ENCODE measurements around the gene ACR.
A peak's percentile ranks its signal among the peaks of the same experiment; 100 is the strongest.

The ACR gene

DNA sequence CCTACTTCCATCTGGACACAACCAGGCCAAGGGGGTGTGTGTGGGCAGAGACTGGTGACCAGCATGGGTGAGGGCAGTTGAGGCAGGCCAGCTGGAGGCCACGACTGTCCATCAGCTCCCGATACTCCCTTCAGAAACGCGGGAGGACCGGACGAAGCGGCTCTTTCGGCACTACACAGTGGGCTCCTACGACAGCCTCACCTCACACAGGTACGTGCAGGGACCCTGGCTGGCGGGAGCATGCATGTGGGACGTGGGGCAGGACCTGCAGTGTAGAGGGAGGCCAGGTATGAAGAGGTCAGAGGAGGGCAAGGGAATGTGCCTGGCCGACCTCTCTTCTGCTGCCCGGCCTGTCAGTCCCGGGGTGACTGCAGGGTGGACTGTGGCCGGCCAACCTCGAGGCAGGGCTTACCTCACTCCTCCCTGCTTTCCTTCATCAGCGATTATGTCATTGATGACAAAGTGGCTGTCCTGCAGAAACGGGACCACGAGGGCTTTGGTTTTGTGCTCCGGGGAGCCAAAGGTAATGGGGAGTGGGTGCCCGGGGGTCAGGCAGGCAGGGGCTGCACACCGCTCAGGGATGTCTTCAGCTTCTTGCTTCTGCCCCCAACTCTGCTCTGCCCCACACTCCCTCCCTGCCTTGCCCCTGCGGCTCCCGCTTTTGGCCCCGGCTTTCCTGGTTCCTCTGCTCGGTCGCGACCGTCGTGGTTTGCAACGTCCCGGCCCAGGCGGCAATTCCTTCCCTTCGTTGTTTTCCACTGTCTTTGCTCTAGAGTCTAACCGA is 34.1 kb upstream of the ACR start:
- no peak for DNase-seq (ENCODE audit: low read depth)
- TF ChIP-seq, protein P1, sequence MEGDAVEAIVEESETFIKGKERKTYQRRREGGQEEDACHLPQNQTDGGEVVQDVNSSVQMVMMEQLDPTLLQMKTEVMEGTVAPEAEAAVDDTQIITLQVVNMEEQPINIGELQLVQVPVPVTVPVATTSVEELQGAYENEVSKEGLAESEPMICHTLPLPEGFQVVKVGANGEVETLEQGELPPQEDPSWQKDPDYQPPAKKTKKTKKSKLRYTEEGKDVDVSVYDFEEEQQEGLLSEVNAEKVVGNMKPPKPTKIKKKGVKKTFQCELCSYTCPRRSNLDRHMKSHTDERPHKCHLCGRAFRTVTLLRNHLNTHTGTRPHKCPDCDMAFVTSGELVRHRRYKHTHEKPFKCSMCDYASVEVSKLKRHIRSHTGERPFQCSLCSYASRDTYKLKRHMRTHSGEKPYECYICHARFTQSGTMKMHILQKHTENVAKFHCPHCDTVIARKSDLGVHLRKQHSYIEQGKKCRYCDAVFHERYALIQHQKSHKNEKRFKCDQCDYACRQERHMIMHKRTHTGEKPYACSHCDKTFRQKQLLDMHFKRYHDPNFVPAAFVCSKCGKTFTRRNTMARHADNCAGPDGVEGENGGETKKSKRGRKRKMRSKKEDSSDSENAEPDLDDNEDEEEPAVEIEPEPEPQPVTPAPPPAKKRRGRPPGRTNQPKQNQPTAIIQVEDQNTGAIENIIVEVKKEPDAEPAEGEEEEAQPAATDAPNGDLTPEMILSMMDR (IDR thresholded peaks at IDR 0.05; ENCODE audit: insufficient read depth, low read depth, low read length, missing control alignments): no peak
- H3K4me3 ChIP-seq (ENCODE audit: low read length): no peak overlapping the region

DNA sequence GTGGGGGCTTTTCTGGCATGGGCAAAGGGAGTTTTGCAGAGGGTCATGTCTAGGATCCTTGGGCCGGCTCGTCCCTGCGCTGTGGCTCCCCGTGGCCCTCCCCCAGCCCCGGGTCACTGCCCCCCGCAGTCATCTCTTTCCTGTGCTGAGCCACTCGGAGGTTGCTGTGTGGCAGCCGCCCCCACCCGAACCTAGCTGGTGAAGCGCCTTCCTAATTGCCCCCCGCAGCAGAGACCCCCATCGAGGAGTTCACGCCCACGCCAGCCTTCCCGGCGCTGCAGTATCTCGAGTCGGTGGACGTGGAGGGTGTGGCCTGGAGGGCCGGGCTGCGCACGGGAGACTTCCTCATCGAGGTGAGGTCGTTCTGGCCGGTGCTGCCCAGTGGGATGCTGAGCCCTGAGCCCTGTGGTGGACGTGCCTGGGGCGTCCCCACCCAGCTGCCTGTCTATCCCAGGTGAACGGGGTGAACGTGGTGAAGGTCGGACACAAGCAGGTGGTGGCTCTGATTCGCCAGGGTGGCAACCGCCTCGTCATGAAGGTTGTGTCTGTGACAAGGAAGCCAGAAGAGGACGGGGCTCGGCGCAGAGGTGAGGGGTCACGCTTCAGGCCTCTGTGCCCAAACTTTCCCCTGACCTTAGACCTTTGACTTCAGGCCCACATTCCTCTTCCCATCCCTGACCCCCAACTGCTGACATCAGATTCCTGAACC is 33.3 kb upstream of the ACR start:
- DNase-seq (ENCODE audit: low read depth): no peak
- no peak overlapping the region for H3K4me3 ChIP-seq (ENCODE audit: low read length)
- TF ChIP-seq, protein P1 (IDR thresholded peaks at IDR 0.05; ENCODE audit: insufficient read depth, low read depth, low read length, missing control alignments): no peak

DNA sequence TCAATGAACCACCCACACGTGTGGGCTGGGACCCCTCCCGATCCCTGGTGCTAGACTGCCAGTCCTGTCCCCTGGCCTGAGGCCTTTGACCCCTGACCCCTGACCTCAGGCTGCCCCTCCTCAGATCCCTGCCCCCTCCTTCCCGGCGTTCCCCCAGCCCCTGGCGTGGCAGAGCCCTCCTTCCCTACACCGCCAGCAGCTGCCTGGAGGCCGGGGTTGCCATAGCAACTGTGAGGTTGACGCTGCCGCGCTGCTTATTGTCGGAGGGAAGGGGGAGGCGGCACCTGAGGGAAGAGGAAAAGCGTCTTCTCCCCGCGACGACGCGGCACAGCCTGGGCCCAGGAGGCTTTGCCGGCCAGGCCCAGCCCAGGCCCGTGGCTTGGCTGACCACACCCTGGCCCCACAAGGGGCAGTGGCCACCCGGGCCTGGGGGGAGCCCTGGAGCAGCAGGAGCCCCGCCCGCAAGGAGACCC is 32.7 kb upstream of the ACR start:
- no peak overlapping the region for H3K4me3 ChIP-seq (ENCODE audit: low read length)
- TF ChIP-seq, protein P1 (IDR thresholded peaks at IDR 0.05; ENCODE audit: insufficient read depth, low read depth, low read length, missing control alignments): no peak
- peak; percentile 49 for DNase-seq (ENCODE audit: low read depth)

DNA sequence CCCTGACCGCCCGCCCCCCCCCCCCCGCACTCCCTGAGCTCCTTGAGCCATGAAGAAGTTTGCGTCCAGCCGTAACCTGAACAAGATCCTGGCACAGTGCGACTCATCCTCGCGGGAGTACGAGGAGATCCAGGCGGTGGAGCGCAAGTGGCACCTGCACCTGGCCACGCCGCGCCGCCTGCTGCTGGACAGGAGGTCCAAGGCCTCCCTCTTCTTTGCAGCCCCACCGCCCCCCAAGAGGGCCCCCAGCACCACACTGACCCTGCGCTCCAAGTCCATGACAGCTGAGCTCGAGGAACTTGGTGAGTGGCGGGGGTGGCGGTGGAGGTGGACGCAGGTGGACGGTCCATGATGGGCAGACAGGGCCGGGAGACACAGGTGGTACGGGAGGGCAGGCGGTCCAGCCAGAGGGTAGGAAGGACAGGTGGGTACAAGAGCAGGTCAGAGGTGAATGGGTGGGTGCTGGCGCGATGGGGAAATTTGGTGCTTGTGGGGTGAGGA is 32.1 kb upstream of the ACR start:
- no peak overlapping the region for H3K4me3 ChIP-seq (ENCODE audit: low read length)
- TF ChIP-seq, protein P1 (IDR thresholded peaks at IDR 0.05; ENCODE audit: insufficient read depth, low read depth, low read length, missing control alignments): no peak
- DNase-seq (ENCODE audit: low read depth): no peak

DNA sequence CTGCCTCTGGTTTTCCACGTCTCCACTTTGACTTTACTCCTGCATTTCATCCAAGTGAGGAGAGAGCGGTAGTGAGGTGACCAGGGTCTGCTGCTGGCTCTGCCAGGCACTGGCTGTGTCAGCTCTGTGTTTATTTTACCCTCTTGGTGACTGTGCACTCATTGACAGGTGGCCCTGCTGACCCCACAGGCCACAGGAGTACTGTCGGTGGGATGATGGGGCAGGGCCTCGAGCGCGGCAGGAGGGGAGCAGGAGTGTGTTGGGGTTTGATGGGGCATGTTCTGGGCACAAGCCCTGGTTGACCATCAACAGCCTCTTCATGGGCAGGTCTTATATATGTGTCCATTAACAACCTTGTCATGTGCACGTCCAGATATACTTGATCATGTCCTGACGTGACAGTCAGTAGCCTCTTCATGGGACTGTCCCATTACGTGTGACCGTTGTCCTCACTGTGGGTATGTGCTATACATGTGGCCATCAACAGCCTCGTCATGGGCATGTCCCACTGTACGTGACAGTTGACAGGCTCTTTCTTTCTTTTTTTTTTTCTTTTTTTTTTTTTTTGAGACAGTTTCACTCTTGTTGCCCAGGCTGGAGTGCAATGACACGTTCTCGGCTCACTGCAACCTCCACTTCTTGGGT is 31.4 kb upstream of the ACR start:
- DNase-seq (ENCODE audit: low read depth): no peak
- TF ChIP-seq, protein P1 (IDR thresholded peaks at IDR 0.05; ENCODE audit: insufficient read depth, low read depth, low read length, missing control alignments): no peak
- H3K4me3 ChIP-seq (ENCODE audit: low read length): no peak overlapping the region

DNA sequence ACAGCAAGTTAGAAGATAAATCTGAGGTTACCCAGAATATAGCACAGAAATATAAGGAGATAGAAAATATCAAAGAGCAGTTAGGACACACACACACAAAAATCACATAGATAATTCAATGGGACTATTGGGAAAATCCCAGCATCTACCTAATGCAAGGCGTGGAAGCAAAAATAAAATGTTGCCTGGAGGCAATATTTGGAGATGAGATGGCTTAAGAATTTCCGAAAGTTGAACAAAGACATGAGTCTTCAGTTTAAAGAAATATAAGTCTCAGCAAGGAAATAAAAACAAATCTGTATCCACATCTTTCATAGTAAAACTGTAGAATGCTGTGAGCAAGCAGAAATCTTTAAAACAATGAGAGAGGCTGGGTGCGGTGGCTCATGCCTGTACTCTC is 29.5 kb upstream of the ACR start:
- H3K4me3 ChIP-seq (ENCODE audit: low read length): no peak overlapping the region
- DNase-seq (ENCODE audit: low read depth): no peak
- TF ChIP-seq, protein P1 (IDR thresholded peaks at IDR 0.05; ENCODE audit: insufficient read depth, low read depth, low read length, missing control alignments): no peak

All from epithelial cell of esophagus (primary cell).